Measurements from ENCODE around the gene EML4.

Gene EML4

GRCh38 chr2:42236911-42237310 is 67.8 kb downstream of the EML4 start:
- TF ChIP-seq CTCF (IDR thresholded peaks at IDR 0.05; ENCODE audit: borderline replicate concordance, extremely low read depth, low read length, poor library complexity, severe bottlenecking) (no peak), EZH2 (IDR thresholded peaks at IDR 0.05; ENCODE audit: borderline replicate concordance, low read depth, low read length, severe bottlenecking) (no peak)

DNA sequence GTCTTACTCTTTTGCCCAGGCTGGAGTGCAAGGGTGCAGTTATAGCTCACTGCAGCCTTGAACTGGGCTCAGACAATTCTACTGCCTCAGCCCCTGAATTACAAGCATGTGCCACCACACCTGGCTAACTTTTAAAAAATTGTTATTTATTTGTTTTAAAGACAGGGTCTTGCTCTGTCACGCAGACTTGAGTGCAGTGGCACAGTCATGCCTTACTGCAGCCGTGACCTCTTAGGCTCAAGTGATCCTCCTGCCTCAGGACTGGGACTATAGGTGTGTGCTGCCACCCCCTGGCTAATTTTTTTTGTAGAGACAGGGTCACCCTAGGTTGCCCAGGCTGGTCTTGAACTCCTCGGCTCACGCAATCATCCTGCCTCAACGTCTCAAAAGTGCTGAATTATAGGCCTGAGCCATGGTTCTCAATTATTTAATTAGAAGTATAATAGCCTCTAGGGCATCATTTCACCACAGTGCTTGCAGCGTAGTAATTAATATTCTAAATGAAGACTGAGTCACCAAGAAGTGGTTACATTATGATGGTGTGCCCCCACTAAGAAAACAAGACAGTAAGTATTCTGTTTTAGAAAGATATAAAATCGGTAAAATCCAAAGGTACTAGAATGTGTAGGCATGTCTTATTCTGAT is 69.6 kb downstream of the EML4 start:
- H3K36me3 ChIP-seq (ENCODE audit: insufficient read depth, low read length) = no peaks in the 10 kb centered on the region
- peaks cover 11% of the 10 kb centered on the region; the same call in 1 of the 2 replicates for H4K20me1 ChIP-seq (ENCODE audit: insufficient read depth, low read length)
- peak; percentile 44 for DNase-seq
- H3K4me2 ChIP-seq (ENCODE audit: insufficient read depth, low read length) = no peak overlapping the region
- no peak for TF ChIP-seq EZH2 (IDR thresholded peaks at IDR 0.05; ENCODE audit: borderline replicate concordance, low read depth, low read length, severe bottlenecking)
- peak; percentile 48 for TF ChIP-seq CTCF (IDR thresholded peaks at IDR 0.05; ENCODE audit: borderline replicate concordance, extremely low read depth, low read length, poor library complexity, severe bottlenecking)
- ATAC-seq (ENCODE audit: insufficient read depth, low read depth) = peak; percentile 90
- no peaks in the 10 kb centered on the region for H3K9me3 ChIP-seq (ENCODE audit: insufficient read depth, low read length, severe bottlenecking)
- H3K27me3 ChIP-seq (ENCODE audit: insufficient read depth, low read length, poor library complexity) = no peaks in the 10 kb centered on the region
- H3K4me1 ChIP-seq (ENCODE audit: insufficient read depth, low read length) = no peaks in the 10 kb centered on the region
- H3K4me3 ChIP-seq (ENCODE audit: low read depth in 1 of 2, low read length in 2 of 2) = no peak overlapping the region
- H3K27ac ChIP-seq (ENCODE audit: low read length) = no peak overlapping the region
- H3K9ac ChIP-seq (ENCODE audit: low read depth, low read length) = no peak overlapping the region
- no peak overlapping the region for H2AFZ ChIP-seq (ENCODE audit: low read depth, low read length)
- peaks cover 57% of the 10 kb centered on the region for H3K79me2 ChIP-seq (ENCODE audit: insufficient read depth, low read length)

More at GRCh38 chr2:42236911-42237310, 67.8 kb downstream of the EML4 start:
- Histone ChIP-seq H2AFZ (ENCODE audit: low read depth, low read length) (no peak overlapping the region), H3K4me3 (ENCODE audit: low read depth in 1 of 2, low read length in 2 of 2) (no peak overlapping the region), H3K27ac (ENCODE audit: low read length) (no peak overlapping the region), H3K4me1 (ENCODE audit: insufficient read depth, low read length) (no peaks in the 10 kb centered on the region), H3K9me3 (ENCODE audit: insufficient read depth, low read length, severe bottlenecking) (no peaks in the 10 kb centered on the region), H4K20me1 (ENCODE audit: insufficient read depth, low read length) (peaks cover 11% of the 10 kb centered on the region; the same call in 1 of the 2 replicates), H3K27me3 (ENCODE audit: insufficient read depth, low read length, poor library complexity) (no peaks in the 10 kb centered on the region), H3K79me2 (ENCODE audit: insufficient read depth, low read length) (peaks cover 62% of the 10 kb centered on the region), H3K36me3 (ENCODE audit: insufficient read depth, low read length) (no peaks in the 10 kb centered on the region), H3K9ac (ENCODE audit: low read depth, low read length) (no peak overlapping the region), H3K4me2 (ENCODE audit: insufficient read depth, low read length) (no peak overlapping the region)
- ATAC-seq (ENCODE audit: insufficient read depth, low read depth) (no peak), DNase-seq (no peak)

- Histone ChIP-seq H3K9me3 (ENCODE audit: insufficient read depth, low read length, severe bottlenecking) (no peaks in the 10 kb centered on the region), H3K79me2 (ENCODE audit: insufficient read depth, low read length) (peaks cover 52% of the 10 kb centered on the region), H3K36me3 (ENCODE audit: insufficient read depth, low read length) (no peaks in the 10 kb centered on the region), H3K27ac (ENCODE audit: low read length) (no peak overlapping the region), H3K4me1 (ENCODE audit: insufficient read depth, low read length) (no peaks in the 10 kb centered on the region), H2AFZ (ENCODE audit: low read depth, low read length) (no peak overlapping the region), H4K20me1 (ENCODE audit: insufficient read depth, low read length) (0 out of 2 replicates have a peak, but pooled peaks cover 8% of the 10 kb centered on the region), H3K4me3 (ENCODE audit: low read depth in 1 of 2, low read length in 2 of 2) (no peak overlapping the region), H3K4me2 (ENCODE audit: insufficient read depth, low read length) (no peak overlapping the region), H3K27me3 (ENCODE audit: insufficient read depth, low read length, poor library complexity) (no peaks in the 10 kb centered on the region), H3K9ac (ENCODE audit: low read depth, low read length) (no peak overlapping the region)
- ATAC-seq (ENCODE audit: insufficient read depth, low read depth) (no peak), DNase-seq (no peak)
- TF ChIP-seq CTCF (IDR thresholded peaks at IDR 0.05; ENCODE audit: borderline replicate concordance, extremely low read depth, low read length, poor library complexity, severe bottlenecking) (no peak), EZH2 (IDR thresholded peaks at IDR 0.05; ENCODE audit: borderline replicate concordance, low read depth, low read length, severe bottlenecking) (no peak)
Observed at GRCh38 chr2:42239289-42239661, 70.1 kb downstream of the EML4 start.
